NCI-H1436 treated with DMSO at 0.1 percent for 48 hours (cell line): ENCODE measurements around the gene ABHD16B.

Experiments used
- DNase-seq: peaks from one replicate; lab custom pipeline; 2025; lab: John Stamatoyannopoulos, UW

ABHD16B gene

DNA sequence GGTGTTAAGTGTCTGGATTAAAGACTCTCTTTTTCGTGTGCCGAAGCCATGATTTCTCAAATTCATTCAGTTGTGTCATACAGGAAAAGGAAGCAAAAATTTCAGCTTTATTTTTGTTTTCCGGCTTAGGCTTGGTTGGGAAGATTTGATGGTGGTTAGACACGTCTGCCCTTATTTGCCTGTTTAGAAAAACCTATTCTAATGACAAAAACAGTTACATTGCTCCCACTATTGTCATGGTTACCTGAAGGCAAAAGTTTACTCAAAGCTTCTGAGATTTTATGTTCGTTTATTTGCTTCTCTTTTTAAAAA is 34.6 kb downstream of the ABHD16B start:
- DNase-seq: no peak

DNA sequence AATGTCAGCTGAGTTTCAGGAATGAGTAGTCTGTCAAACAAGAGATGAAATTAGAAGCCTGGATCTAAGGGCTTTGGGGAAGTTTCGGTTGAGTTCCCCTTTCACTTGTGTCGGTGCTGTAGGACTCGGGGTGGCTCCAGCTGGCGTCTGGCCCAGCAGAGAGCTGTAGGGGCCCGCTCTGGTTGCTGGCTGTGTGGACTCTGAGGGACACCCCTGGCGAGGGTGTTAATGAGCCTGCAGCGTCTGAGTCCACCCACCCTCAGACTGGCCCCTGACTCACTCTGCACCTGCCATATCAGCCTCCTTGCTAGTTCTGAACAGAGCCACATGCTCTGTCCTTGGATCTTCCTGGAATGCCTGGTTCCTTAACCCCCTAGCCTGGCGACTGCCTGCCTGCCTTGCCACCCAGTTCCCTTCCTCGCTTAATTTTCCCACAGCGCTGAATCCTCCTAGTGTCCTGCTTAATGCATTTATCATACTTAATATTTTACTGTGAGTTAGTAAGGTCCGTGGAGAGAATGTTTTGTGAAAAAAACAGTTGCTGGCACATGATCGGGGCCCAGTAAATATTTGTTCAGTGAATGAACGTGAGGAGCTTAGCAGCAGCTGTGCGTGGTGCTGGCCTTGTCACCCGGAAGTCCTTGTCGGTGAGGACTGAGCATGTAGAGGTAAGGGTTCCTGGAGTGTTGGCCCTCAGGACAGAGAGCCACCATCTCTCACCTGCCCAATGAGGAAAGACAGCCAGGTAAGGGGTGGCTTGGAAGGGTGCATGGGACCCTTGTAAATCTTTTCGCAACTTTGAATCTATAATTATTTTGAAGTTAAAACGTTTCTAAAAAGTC is 35.2 kb downstream of the ABHD16B start:
- no peak for DNase-seq

DNA sequence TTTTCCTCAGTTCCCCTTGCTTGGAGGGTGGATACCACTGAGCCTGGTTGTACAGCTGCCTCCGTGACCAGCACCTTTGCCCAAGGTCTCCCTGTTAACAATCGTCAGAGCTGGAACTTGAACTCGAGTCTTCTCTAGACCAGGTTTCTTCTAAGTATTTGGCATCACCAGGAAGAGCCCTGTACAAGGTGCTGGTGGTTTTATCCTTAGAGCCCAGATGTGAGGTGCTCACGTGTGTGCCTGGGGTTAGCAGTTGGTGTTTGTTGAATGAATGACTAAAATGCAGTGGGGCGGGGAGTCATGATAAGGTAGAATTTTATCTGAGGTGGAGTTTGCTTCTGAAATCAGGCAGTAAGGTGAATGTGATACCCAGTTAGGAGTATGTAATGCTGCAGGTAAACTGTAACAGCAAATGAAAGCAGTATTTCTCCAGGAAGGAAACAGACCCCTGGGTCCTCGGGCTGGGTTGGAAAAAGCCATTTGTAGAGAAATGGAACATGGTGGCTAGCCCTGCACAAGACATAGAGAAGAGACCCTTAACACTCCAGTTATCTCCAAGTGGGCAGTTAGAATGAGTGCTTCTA is 36.8 kb downstream of the ABHD16B start:
- no peak for DNase-seq

DNA sequence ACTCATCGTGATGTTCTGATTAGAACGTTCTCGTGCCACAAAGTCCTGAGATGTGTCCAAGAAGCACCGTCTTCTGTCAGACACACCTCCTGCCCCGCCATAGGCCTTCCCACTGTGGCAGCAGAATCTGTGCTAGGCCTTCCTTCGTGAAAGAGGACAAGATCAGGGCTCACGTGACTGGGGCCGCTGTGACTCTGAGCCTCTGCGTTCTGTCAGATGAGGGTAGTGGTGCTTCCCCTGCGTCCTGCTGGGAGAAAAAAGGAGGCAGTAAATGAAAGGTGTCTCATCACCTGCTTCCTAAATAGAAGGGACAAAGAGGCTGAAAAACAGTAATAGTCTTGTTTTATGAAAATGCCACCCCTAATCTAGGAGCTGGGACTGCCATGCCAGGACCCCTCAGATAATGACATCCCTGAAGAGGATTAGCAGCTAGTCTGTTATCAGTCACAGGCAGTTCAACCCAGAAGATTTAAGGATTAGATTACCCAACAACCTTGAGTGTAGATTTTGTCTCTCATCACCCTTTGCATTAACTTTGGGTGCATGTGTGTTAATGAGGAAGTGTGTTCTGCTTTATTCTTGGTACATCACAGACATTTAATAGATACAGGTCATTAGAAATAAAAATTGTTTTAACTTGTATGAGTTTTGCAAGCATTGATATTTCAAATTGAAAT is 37.7 kb downstream of the ABHD16B start:
- DNase-seq: no peak

DNA sequence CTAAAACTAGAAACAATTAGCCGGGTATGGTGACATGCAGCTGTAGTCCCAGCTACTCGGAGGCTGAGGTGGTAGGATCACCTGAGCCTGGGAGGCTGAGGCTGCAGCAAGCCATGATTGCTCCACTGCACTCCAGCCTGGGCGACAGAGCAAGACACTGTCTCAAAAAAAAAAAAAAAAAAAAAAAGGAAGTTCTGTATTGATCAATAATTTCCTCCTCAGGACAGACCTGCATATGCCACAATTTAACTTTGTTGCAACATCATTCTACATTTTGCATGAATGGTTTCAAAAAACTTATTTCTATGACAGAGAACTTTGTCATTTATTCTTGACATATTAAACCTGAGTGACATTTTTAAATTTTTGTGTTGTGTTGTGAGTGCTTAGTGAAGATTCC is 39.1 kb downstream of the ABHD16B start:
- no peak for DNase-seq

DNA sequence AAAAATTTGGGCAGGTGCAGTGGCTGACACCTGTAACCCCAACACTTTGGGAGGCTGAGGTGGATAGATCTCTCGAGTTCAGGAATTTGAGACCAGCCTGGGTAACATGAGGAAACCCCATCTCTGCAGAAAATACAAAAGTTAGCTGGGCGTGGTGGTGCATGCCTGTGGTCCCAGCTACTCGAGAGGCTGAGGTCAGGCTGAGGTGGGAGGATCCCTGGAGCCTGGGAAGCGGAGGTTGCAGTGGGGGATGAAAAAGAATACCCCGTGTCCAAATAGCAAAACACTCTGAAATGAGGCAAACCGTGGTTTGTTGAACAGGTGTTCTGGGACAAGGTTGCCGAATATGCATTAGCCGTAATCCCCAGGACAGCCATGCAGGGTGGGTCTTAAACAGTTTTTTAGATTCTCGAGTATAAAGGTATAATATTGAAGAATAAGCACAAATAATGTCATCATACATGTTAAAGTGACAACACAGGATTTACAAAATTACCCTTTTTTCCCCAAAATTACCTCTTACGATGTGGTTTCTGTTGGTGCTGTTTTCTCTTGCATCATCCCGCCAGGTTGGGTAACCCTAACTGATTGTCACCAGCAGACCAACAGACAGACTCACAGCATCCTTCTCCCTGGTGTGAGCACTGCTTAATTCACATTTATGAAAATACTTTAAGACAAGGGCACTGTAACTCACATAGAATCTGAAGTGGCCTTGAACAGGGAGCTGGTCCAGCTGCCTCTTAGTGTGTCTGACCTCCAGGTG is 42.7 kb downstream of the ABHD16B start:
- no peak for DNase-seq

DNA sequence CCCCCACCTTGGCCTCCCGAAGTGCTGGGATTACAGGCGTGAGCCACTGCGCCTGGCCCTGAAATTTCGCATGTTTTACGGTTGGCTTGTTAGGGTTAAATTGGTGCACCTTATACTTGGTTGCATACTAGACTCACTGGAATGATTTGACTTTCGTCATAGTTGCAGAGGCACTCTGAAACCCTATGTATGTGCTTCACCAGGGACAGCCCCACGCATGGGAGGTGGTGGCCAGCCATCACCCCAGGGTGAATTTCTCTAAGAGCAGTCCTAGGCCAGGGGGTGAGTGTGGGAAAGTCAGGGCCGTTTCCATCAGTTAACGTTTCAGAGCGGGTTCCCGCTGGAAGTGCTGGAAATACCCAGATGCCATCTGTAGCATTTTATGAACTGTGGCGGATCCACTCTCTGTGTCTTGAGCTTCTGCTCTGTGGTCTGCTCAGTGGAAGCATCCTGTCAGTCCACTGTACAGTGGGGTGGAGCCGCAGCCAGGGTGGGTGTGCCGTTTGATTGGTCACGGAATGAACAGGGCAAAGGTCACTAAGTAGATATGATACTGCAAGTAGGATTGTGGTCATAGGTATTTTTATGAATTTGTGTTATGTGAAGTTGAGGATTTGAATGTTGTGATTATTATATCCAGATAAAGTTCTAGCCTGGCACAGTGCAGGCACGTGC is 46.8 kb downstream of the ABHD16B start:
- DNase-seq: no peak

DNA sequence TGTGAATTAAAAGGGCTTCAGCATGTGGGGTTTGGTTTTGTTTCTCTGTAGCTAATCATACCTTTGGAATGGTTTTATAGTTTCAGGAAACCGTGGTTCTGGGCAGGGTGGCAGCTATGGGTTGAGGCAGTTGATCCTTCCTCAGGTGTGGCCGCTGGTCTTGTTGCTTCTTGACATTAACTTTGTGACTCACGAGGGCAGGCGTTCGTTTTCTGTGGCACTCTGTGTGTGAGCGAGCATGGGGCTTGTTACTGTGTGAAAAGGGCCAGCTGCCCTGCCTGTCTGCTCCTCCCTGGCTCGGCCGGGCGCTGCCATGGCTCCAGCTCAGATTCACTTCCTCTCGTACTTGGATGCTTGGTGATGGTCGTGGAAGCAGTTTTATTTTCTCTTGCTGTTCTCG is 49.9 kb downstream of the ABHD16B start:
- no peak for DNase-seq
